B cell (primary cell): ENCODE results near the gene ITPR1. TPM values are rescaled to one million over a fixed set of nuclear protein-coding genes. Genes with fewer than 3 reads are reported as not detected.

Experiments
- ATAC-seq: fragments of 200-7000 bp; cut with Tn5 transposase; one replicate; pipeline ENCODE4 v1.10.0; 2021; ENCODE audit warnings: low read depth, mild to moderate bottlenecking, moderate number of reproducible peaks, moderate library complexity
- CTCF ChIA-PET: fragments of 350-600 bp; sonication (Branson Sonifier 250); formaldehyde crosslinking; loops from one replicate; lab custom pipeline; 2021; ENCODE audit warnings: antibody characterized with exemption, inconsistent platforms; lab: Charles Lee
- POLR2A ChIA-PET: fragments of 350-600 bp; sonication (Branson Sonifier 250); formaldehyde crosslinking; loops from one replicate; lab custom pipeline; 2021; ENCODE audit warnings: antibody characterized with exemption; lab: Charles Lee
- DNase-seq: peaks from one replicate; pipeline ENCODE4 v3.0.0; 2013
- H2AFZ ChIP-seq: 2 replicates; pipeline ENCODE4 v1.6.1; 2012; ENCODE audit warnings: mild to moderate bottlenecking, low read depth, low read length; ENCODE audit not compliant: insufficient read depth, poor library complexity, severe bottlenecking
- H3K27ac ChIP-seq, 2 donors: 1 replicate in 1 of 2; 2 replicates in 1 of 2; pipeline ENCODE4 v1.5.1; 2012 to 2013; ENCODE audit warnings: low read length in 2 of 2, mild to moderate bottlenecking in 2 of 2, moderate library complexity in 1 of 2
- H3K27me3 ChIP-seq, 4 experiments: fragments of 200-600 bp in 1 of 4; sonication (generic) in 1 of 4; replicated peaks in 1 of 4; 1 replicate in 2 of 4; 2 replicates in 2 of 4; pipeline versions ENCODE4 v1.6.1 to v1.7.0; 2013 to 2016; ENCODE audit warnings: low read length in 3 of 4, mild to moderate bottlenecking in 2 of 4, mixed read lengths in 1 of 4, moderate library complexity in 1 of 4; ENCODE audit not compliant: insufficient read depth in 4 of 4, control insufficient read depth in 3 of 4; ENCODE audit errors: control extremely low read depth in 1 of 4
- H3K36me3 ChIP-seq, 2 experiments: replicated peaks in 1 of 2; 1 replicate in 1 of 2; 2 replicates in 1 of 2; pipeline versions ENCODE4 v1.6.1 to v1.7.1; 2013; ENCODE audit warnings: low read length in 1 of 2; ENCODE audit not compliant: insufficient read depth in 2 of 2, control insufficient read depth in 1 of 2; ENCODE audit errors: control extremely low read depth in 1 of 2, extremely low read depth in 1 of 2
- H3K4me1 ChIP-seq, 2 donors: fragments of 200-600 bp in 1 of 2; sonication (generic) in 1 of 2; 1 replicate in 1 of 2; 2 replicates in 1 of 2; pipeline versions ENCODE4 v1.5.1 to v1.6.1; 2013 to 2017; ENCODE audit warnings: low read length in 2 of 2; ENCODE audit not compliant: control insufficient read depth in 2 of 2, insufficient read depth in 2 of 2
- H3K4me2 ChIP-seq: replicated peaks from 2 replicates; pipeline ENCODE3; 2012; ENCODE audit warnings: mild to moderate bottlenecking, low read depth, low read length; ENCODE audit not compliant: poor library complexity, severe bottlenecking
- H3K4me3 ChIP-seq, 5 experiments: fragments of 200-600 bp in 1 of 5; sonication (generic) in 1 of 5; 1 replicate in 3 of 5; 2 replicates in 2 of 5; pipeline versions ENCODE4 v1.5.1 to v1.7.0; 2011 to 2016; ENCODE audit warnings: low read length in 4 of 5, mild to moderate bottlenecking in 4 of 5, low read depth in 2 of 5, control low read depth in 1 of 5, moderate library complexity in 1 of 5; ENCODE audit not compliant: insufficient read depth in 1 of 5; ENCODE audit errors: control extremely low read depth in 1 of 5, extremely low read depth in 1 of 5
- H3K79me2 ChIP-seq: fragments of 200-600 bp; sonication (generic); one replicate; pipeline ENCODE4 v1.6.0; 2016; ENCODE audit warnings: low read length; ENCODE audit not compliant: control insufficient read depth, insufficient read depth
- H3K9ac ChIP-seq: fragments of 200-600 bp; sonication (generic); 2 replicates; pipeline ENCODE4 v1.6.1; 2017; ENCODE audit warnings: mild to moderate bottlenecking, low read length, moderate library complexity
- H3K9me3 ChIP-seq, 3 donors: one replicate each; pipeline versions ENCODE4 v1.6.1 to v1.7.1; 2013; ENCODE audit warnings: low read length in 2 of 3; ENCODE audit not compliant: control insufficient read depth in 2 of 3, insufficient read depth in 1 of 3; ENCODE audit errors: control extremely low read depth in 1 of 3
- H4K20me1 ChIP-seq: 2 replicates; pipeline ENCODE4 v1.6.0; 2012; ENCODE audit warnings: mild to moderate bottlenecking, low read length; ENCODE audit not compliant: insufficient read depth, control insufficient read depth, poor library complexity, severe bottlenecking
- H3K27ac Mint-ChIP-seq: one replicate; pipeline ENCODE4 v1.8.0; 2021; ENCODE audit warnings: mixed read lengths
- H3K27me3 Mint-ChIP-seq: one replicate; pipeline ENCODE4 v1.8.0; 2021; ENCODE audit warnings: mixed read lengths
- H3K4me1 Mint-ChIP-seq: one replicate; pipeline ENCODE4 v1.8.0; 2021; ENCODE audit warnings: mixed read lengths
- H3K4me3 Mint-ChIP-seq: one replicate; pipeline ENCODE4 v1.8.0; 2021; ENCODE audit warnings: mixed read lengths
- H3K9me3 Mint-ChIP-seq: one replicate; pipeline ENCODE4 v1.8.0; 2022; ENCODE audit warnings: mixed read lengths; ENCODE audit not compliant: insufficient read depth
- CTCF ChIP-seq: fragments of 200-600 bp; IDR thresholded peaks from one replicate; pipeline ENCODE4 v1.8.0; 2022; ENCODE audit warnings: antibody characterized with exemption, mild to moderate bottlenecking
- EZH2 ChIP-seq: IDR thresholded peaks from 2 replicates; pipeline ENCODE4 v1.6.1; 2012; ENCODE audit warnings: borderline replicate concordance, low read depth, mild to moderate bottlenecking, moderate library complexity, low read length; ENCODE audit not compliant: insufficient read depth, poor library complexity, severe bottlenecking
- WGBS: methylation state at CpG from one replicate; pipeline ENCODE4 v1.1.5; 2013; ENCODE audit warnings: missing lambda C conversion rate; ENCODE audit not compliant: insufficient coverage; 5-methylcytosine and 5-hydroxymethylcytosine counted together
- intact Hi-C: fragments of 100-400 bp; cut with micrococcal nuclease; formaldehyde crosslinking; loops from one replicate; pipeline ENCODE4 v1.10.0; 2022
- polyA plus RNA-seq: library from polyadenylated mRNA; depleted of rRNA; stranded (reverse); fragments of >200 nt; gene quantifications from 2 replicates; pipeline ENCODE4 v1.2.3, GENCODE V29; 2012
- total RNA-seq, 2 donors: library from RNA; stranded (reverse); fragments of 120-200 nt in 1 of 2; gene quantifications; 1 replicate in 1 of 2; 2 replicates in 1 of 2; pipeline versions ENCODE4 v1.2.3 to v1.2.4, GENCODE V29; 2013 to 2022

ITPR1 gene
- total and polyA plus RNA-seq, 2 donors (not counting 1 experiment from before 2014, with no cell fraction given) = 64.0 to 332 TPM

GRCh38 chr3:4532535-4533112 is 39.5 kb downstream of the ITPR1 start:
- CTCF ChIA-PET = interaction anchor here (0.8 to 1.0 kb wide), 2 partner anchors 10 to 101 kb away, joined by 3 to 4 read pairs; no protein-coding TSS in a partner anchor
- Mint-ChIP-seq H3K4me3 (no peak overlapping the region), H3K4me1 (peaks cover 86% of the 10 kb centered on the region), H3K27me3 (no peaks in the 10 kb centered on the region), H3K9me3 (peaks cover 3% of the 10 kb centered on the region), H3K27ac (peak overlapping the region; percentile 5)
- Histone ChIP-seq H3K9ac (no peak overlapping the region), H3K9me3 (peaks cover 0 to 5% (median 2%) of the 10 kb centered on the region in 3 donors), H2AFZ (no peak overlapping the region), H3K4me1 (peaks cover 40 to 49% of the 10 kb centered on the region in 2 donors), H3K79me2 (peaks cover 98% of the 10 kb centered on the region), H3K36me3 (peaks cover 3 to 38% of the 10 kb centered on the region in 2 experiments), H3K4me2 (peak overlapping the region; percentile 41), H4K20me1 (peaks cover 97% of the 10 kb centered on the region), H3K27ac (no peak overlapping the region), H3K27me3 (no peaks in the 10 kb centered on the region), H3K4me3 (no peak overlapping the region)
- no peak for TF ChIP-seq EZH2
- no peak for TF ChIP-seq CTCF
- ATAC-seq (no peak), DNase-seq (no peak)
- 82% methylated on average over 6 of the region's 11 CpGs for WGBS
- intact Hi-C loops = no loop called here
- POLR2A ChIA-PET = no interaction called here
